Fibroblast of skin of left quadriceps (primary cell): ENCODE results near the gene SLC9C2.
"Not testable (repeated sequence)": the region's sequence is repeated elsewhere in the genome, so short reads cannot be mapped to it uniquely, and the experiment has no call there.

ENCODE experiments used
- DNase-seq, 2 experiments: peaks; one replicate each; pipeline ENCODE4 v3.0.0-alpha.2; 2013; ENCODE audit warnings: low read depth in 2 of 2

The SLC9C2 gene

GRCh38 chr1:173580071-173580470, 22.8 kb downstream of the SLC9C2 start:
- no peak for DNase-seq

- DNase-seq, result no peak
Measured at GRCh38 chr1:173573596-173573995, 29.3 kb downstream of the SLC9C2 start.

GRCh38 chr1:173572201-173572873, 30.5 kb downstream of the SLC9C2 start:
- no peak for DNase-seq

DNA sequence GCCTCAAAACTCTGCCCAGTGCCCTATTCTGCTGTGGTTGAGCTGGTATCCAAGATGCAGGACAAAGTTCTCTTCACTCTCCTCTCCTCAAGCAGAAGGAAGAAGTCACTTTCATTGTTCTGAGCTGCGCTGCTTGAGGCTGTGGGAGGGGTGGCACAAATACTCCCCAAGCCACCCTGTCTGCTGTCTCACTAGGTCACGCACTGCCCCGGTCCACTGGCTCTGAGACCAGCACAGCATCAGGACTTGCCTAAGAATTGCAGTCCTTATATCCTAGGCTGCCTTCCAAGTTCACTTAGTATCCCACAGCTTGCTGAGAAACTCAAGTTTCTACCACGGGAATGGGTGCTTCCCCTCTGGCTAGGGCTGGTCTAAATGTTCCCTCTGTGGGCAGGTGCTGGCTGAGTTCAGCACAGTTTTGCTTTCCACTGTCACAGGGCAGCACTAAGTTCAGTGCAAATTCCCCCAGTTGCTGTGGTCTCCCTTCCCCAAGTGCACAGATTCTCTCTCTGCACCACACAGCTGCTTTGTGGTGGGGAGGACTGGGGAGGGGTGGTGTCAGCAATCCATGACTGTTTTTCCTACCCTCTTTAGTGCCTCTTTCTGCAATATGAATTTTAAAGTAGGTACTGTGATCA, 32.4 kb downstream of the SLC9C2 start:
- no peak for DNase-seq

GRCh38 chr1:173568483-173568882, 34.4 kb downstream of the SLC9C2 start:
- DNase-seq, result no peak

DNA sequence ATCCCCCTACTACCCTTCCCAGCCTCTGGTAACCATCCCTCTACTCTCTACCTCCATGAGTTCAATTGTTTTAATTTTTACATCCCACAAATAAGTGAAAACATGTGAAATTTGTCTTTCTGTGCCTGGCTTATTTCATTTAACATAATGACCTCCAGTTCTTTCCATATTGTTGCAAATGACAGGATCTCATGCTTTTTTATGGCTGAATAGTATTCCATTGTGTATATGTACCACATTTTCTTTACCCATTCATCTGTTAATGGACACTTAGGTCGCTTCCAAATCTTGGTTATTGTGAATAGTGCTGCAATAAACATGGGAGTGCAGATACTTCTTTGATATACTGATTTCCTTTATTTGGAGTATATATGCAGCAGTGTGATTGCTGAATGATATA, 39.0 kb downstream of the SLC9C2 start:
- not testable (repeated sequence) for DNase-seq

DNA sequence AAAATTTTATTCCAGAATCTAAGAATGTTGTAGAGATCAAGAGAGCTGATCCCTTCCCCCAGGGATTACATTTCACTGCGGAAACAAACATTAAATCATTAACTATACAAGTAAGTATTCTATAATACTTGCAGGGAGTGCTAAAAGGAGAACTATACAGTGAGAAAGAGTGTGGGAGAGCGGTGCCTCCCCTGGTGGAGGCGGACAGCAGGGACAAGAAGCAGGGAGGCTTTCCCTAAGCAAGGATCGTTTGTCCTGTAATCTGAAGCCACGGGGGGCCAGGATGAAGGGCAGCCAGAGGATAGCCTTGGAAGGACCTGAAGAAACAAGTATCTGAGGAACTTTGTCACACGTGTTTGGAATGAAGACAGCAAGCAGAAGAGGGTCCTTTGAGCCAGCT, 40.1 kb downstream of the SLC9C2 start:
- no peak for DNase-seq

GRCh38 chr1:173561263-173561662, 41.6 kb downstream of the SLC9C2 start:
- DNase-seq, result no peak

DNA sequence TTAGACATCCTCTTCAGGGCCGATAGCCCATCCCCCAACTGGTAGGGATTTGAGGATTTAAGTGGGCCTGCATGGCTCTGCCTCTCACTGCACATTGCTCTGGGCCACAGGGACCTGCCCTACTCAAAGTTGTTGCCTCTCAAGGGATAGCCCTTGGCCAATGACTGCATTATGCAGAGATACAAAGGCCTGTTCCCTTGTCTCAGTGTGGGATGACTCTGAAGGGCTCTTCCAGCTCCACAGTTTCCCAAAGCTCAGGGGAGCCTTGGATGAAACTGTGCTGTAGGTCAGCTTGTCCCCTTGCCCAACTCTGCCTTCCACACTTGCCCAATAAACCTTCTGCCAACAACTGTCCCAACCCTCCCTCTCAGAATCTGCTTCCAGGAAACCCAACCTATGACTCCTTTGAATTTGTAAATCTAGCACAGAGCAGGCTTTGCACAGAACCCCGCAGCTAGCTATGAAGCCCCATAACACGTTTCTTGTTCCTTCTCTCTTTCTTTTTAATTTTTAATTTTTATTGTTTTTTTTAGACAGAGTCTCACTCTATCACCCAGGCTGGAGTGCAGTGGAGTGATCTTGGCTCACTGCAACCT, 42.5 kb downstream of the SLC9C2 start:
- no peak for DNase-seq

DNA sequence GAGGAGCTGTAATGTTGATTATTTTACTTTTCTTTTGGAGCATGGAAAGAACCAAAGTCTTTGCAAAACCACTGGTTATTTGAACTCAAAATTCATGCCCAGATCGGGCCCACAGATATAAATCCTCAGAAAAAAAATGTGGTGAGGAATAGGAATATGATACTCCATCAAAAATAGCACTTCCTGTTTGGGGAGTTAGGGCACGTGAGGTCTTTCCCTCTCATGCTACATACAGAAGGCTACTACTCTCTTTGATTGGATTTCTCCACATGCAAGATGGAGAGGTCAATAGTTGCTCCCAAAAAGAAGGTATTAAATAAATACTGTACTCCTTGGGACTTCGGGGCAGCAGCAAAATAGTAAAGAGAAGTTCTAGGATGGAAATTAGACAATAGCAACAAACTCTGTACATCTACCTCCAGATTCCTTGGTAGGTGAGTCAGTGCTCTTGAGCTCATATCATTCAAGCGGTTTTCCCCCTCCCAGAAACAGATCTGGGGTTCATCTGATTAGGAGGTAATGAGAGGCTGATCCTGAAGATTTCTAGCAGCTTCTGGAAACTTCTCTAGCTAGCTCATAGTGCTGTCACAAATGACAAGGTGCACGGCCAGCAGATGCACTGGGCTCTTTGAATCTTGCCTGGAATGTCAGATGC, 47.1 kb downstream of the SLC9C2 start:
- no peak for DNase-seq

DNA sequence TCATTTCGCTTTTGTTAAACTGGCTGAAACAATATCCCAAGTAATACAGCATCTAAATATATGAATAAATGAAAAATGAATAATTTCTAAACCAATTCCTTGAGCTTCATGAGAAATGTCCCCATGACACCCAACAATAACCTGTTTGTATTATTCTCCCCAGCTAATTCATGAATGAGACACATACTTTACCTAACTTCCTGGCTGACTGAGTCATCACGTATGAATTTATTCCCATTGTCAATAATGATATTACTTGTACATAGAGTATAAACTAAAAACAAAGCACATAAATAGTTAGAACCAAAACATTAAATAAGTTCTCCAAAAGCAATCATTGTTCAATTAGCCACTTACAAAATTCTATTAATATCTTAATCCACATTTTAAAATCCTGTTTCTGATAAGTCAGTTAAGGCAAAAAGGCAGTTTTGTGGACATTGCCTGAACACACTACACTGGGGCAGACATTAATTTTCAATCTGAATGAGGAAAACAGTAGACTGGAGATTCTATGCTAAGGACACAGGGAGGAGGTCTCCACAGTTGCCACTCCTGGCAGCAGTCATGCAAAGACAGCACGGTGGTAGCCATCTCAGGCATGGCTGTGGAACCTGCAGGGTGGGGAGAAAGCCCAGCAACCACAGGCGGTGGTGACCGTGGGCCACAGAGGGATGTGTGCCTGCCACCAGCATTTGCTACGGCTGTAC, 48.2 kb downstream of the SLC9C2 start:
- no peak for DNase-seq

DNA sequence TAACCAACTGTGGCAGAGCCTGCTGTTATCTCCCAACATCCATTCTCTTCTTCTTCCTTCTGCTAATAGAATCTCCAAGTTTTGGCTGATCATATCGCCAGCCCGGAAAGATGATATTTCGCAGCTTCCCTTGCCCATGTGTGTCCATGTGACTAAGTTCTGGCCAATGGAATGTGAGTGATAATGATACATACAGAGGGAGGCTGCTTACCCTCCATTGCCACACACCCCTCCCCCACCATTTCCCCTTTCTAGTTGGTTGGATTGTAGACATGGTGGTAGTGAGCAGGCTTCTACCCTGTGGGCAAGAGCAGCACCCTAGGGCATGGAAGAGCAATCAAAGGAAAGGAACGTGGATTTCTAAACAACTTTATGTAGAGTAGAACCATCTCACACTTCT, 48.8 kb downstream of the SLC9C2 start:
- DNase-seq, result no peak

- DNase-seq, result no peak
Measured at GRCh38 chr1:173553312-173553711, 49.6 kb downstream of the SLC9C2 start.

- no peak for DNase-seq
Measured at GRCh38 chr1:173551699-173552098, 51.2 kb downstream of the SLC9C2 start.

DNA sequence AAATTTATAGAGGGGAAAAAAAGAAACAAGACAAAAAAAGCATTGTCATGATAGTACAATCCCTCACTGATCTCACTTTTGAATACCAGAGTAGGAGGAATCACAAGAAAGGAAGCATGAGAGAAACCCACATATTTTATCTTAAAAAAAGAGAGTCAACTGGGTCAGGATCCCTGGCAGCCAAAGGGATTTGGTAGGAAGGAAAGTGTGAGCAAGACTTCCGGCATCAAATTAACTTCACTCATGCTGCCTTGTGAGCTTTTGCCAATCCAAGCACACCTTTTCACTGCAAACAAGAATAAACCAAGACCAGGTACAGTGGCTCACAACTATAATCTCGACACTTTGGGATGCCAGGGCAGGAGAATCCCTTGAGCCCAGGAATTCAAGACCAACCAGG, 53.1 kb downstream of the SLC9C2 start:
- no peak for DNase-seq

- DNase-seq, result no peak
Measured at GRCh38 chr1:173545688-173546087, 57.2 kb downstream of the SLC9C2 start.

DNA sequence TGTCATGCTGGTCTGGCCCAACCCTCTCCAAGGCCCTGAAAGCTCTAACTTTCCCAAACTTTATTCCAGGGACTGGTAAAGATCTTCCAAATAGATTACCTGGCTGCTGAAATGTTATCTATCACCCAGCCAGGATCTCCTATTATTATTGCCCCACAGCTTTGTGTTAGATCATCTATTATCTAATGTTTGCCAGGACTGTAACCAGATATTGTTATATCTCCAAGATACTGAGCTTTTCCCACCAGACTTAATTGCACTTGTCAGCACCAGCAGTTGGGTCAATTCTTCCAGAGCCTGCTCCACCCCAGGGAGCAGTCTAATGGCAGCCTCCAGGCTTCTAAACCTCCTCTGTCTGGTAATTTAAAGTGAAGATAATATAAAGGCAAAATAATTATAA, 66.6 kb downstream of the SLC9C2 start:
- DNase-seq, result no peak

GRCh38 chr1:173532237-173532636, 70.6 kb downstream of the SLC9C2 start:
- no peak for DNase-seq

GRCh38 chr1:173530795-173531693, 71.8 kb downstream of the SLC9C2 start:
- DNase-seq, result no peak

DNA sequence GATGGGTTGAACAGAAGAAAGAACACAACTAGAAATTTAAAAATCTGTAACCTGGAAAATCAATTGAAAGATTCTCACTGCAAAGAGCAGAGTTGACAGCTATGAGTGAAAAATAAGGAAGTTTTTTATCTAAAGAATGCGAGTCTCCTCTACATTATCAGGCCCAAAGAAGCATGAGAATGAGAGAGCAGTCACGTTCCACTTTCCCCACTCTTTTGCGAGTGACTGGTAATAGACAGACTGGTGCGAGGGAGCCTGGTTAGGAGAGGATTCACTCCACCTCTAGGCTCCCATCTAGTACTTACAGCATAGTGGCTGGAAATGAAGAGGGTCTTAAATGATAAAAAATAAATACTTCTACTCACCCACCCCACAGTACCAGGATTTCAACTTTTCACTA, 73.8 kb downstream of the SLC9C2 start:
- no peak for DNase-seq

GRCh38 chr1:173527151-173527826, 75.6 kb downstream of the SLC9C2 start:
- no peak for DNase-seq
